EH (cell line): ENCODE measurements around the gene MTMR3.

Source experiments
- DNase-seq: peaks from one replicate; pipeline ENCODE4 v3.0.0-alpha.2; 2015; ENCODE audit warnings: low read depth

The MTMR3 gene

DNA sequence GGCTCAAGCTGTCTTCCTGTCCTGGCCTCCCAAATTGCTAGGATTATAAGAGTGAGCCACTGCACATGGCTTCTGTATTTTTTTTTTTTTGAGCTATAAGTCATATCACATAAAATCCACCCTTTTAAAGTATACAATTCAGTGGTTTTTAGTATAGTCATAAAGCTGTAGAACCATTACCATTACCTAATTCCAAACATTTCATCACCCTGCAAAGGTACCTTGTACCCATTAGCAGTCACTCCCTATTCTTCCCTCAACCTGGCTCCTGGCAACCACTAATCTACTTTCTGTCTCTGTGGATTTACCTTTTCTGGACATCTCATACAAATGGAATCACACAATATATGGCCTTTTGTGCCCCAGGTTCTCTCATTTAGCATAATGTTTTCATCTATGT lies 84.5 kb downstream of the MTMR3 start:
- DNase-seq, result no peak

DNA sequence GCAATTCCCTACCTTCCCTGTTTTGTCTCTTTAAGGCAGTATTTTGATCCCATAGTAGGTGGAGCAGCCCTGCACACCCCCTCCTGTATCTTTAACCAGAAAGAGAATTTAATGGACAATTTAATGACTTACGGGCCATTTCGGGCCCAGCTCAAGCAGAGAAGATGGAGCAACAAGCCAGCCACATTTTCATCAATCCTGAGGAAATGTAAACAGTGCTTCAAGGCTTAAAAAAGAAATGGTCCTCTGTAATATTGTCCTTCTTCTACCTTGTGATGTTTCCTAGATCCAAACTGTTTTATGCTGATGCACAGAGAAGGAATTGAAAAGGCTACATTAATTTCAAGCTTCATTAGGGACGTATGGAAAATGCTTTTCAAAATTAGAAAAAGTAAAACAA lies 88.6 kb downstream of the MTMR3 start:
- no peak for DNase-seq

DNA sequence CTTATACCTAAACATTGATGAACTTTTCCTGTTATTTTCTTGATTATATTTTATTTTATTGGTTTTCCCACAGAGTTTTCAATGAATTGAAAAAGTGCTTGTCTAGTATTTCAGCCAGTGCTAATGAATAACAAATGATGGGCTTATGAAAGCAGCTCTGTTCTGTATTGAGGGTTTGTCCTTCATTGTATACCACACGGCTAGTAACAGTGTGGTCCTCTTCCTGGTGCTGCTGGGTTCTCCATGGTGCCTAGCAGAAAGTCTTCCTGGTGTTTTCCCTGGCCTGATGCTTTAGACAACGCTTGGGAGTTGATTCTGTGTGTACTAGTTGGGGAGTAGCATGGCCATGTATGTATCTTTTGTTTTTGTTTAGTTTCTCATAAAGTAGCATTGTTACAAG lies 89.1 kb downstream of the MTMR3 start:
- DNase-seq, result no peak

DNA sequence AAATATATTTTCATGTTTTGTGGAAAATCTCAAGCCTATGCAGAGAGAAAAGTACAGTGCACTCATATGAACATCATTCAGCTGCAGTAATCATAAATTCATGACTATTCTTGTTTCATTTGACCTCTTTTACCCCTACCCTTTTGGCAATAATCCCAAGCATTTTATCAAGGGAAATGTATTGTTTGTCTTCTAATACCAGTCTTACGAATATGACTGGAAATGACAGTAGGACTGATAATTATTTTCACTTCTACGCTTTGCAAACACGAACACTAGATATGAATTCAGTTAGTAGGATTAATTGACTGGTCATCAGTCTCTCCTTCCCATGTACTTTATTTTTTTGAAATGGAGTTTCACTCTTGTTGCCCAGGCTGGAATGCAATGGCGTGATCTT lies 90.3 kb downstream of the MTMR3 start:
- DNase-seq, result no peak

DNA sequence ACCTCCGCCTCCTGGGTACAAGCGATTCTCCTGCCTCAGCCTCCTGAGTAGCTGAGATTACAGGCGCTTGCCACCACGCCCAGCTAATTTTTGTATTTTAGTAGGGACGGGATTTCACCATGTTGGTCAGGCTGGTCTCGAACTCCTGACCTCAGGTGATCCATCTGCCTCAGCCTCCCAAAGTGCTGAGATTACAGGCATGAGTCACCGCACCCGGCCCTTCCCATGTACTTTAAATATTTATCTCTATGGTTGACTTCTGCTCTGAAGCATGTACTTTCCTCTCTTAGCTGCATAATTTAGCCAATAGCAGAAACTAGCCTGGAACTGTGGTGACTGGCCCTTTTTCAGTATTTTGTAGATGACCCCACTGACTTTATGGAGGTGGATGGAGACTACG lies 90.7 kb downstream of the MTMR3 start:
- DNase-seq, result peak; percentile 24

DNA sequence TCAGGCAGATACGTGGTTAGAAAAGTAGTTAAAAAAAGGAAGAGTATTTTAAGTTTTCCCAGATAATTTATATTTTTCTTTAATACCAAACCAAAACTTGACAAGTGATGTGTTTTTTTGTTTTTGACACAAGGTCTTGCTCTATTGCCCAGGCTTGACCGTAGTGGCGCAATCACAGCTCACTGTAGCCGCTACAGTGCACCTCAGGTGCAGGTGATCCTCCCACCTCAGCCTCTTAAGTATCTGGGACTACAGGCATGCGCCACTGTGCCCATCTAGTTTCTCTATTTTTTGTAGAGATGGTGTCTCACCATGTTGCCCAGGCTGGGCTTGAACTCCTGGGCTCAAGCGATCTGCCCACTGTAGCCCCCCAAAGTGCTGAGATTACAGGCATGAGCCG lies 92.5 kb downstream of the MTMR3 start:
- no peak for DNase-seq

DNA sequence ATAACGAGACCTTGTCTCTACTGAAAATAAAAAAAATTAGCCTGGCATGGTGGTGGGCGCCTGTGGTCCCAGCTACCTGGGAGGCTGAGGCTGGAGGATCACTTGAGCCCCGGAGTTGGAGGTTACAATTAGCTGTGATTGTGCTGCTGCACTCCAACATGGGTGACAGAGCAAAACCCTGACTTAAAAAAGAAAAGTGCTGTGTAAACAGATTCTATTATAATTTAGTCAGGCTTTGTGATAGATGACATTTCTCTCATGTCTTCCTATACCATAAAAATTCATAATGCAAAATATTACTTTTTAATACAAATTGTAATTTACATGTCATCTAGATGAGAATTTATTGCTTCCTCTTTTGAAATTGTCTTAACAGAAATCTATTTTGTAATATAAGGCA lies 94.1 kb downstream of the MTMR3 start:
- DNase-seq, result no peak

DNA sequence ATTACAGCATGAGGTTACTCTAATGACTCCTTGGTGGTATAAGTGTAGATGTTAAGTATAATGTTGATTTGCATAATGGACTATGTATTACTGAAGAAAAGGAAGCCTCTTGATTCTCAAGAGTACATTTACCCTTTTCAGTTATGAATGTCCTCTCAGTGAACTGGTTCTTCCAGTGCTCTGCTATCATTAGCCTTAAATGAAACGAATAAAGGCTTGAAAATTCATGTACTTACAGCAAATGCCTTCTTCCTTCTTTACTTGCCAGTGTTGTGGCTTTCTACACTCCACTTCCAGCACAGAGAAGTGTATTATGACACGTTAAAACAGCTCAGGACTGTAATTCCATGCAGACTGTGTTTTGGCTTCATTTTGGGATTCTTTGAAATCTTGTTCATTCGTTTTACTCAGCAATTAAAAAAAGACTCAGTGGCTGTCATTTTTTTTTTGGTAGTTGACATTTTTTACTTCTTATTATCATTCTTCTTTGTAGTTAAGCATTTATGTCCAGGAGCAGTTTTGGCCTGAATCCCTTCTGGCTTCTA lies 96.9 kb downstream of the MTMR3 start:
- peak; percentile 76 for DNase-seq

DNA sequence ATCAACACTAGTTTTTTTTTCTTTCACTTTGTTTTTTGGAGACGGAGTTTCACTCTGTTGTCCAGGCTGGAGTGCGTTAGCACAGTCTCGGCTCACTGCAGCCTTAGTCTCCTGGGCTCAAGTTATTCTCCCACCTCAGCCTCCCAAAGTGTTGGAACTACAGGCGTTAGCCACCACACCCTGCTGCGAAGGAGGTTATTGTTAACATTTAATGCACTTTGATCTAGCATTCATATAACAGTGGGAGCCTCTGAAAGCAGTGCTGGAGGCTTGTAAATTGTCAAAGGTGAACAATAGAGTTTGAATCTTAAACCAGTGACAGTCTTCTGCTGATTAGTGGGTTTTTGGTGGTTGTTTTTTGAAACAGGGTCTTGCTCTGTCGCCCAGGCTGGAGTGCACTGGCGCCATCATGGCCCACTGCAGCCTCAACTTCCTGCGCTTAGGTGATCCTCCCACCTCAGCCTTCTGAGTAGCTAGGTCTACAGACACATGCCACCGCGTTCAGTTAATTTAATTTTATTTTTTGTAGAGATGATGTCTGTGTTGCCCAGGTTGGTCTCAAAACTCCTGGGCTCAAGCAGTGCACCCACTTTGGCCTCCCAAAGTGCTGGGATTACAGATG lies 100.4 kb downstream of the MTMR3 start:
- no peak for DNase-seq

DNA sequence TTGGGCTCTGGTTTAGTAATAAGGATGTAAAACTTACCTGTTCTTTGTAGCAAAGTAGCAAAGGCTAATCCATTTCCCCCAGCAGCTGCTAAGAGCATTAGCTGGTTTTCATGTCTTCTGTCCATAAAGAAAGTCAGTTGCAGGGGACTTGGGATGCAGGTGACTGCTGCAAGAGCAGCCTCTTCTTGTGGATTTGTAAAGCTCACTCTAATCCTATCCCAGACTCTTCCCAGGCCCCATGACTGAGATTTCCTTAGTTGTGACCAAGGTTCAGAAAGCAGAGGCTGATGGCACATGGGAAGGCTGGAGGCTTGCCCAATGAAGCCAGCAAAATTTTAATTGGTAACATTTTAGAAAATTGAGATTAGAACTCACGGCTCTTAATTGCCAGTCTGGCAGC lies 102.9 kb downstream of the MTMR3 start:
- no peak for DNase-seq

DNA sequence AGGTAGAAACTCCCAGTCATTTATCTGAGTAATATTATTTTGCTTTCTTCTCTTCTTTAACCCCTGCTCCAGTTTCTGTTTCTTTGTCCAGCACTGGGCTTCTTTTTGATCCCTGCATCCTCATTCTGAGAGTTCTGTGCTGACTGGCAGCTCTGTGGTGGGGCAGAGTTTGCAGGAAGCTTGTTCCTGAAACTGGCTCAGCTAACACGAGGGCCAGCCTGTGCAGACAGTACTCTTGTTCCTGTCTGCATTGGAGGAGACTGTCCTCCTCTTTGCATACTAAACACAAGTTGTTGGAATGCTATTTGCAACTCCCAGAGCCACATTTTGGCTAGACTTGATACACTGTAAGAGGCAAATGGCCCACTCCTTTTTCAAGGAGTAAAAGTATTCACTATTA lies 104.2 kb downstream of the MTMR3 start:
- no peak for DNase-seq

DNA sequence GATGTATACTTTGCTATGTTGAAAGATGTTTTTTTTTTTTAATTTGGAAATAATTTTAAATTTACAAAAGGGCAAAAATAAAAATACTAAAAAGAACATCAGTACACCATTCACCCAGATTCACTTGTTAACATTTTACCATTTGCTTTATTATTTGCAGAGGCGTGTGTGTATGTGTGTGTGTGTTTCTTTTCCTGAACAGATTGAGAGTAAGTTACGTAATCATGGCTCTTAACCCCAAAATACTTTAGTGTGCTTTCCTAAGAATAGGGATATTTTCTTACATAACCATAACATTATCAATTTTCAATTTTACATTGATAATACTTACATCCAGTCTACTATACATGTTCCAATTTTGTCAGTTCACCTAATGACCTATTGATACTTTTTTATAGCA lies 105.7 kb downstream of the MTMR3 start:
- DNase-seq, result no peak

DNA sequence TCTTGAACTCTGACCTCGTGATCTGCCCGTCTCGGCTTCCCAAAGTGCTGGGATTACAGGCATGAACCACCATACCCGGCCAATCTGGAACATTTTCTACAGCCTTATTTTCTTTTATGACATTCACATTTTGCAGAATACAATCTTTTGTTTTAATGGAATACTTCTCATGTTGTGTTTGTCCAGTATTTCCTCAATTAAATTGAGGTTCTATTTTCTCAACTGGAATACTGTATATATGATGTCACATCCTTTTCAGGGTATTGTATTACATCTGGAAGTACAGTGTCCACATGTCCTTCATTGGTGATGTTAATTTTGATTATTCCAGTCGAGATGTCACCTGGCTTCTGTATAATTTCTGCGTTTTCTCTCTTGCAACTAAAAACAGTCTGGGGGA lies 106.5 kb downstream of the MTMR3 start:
- DNase-seq, result no peak

DNA sequence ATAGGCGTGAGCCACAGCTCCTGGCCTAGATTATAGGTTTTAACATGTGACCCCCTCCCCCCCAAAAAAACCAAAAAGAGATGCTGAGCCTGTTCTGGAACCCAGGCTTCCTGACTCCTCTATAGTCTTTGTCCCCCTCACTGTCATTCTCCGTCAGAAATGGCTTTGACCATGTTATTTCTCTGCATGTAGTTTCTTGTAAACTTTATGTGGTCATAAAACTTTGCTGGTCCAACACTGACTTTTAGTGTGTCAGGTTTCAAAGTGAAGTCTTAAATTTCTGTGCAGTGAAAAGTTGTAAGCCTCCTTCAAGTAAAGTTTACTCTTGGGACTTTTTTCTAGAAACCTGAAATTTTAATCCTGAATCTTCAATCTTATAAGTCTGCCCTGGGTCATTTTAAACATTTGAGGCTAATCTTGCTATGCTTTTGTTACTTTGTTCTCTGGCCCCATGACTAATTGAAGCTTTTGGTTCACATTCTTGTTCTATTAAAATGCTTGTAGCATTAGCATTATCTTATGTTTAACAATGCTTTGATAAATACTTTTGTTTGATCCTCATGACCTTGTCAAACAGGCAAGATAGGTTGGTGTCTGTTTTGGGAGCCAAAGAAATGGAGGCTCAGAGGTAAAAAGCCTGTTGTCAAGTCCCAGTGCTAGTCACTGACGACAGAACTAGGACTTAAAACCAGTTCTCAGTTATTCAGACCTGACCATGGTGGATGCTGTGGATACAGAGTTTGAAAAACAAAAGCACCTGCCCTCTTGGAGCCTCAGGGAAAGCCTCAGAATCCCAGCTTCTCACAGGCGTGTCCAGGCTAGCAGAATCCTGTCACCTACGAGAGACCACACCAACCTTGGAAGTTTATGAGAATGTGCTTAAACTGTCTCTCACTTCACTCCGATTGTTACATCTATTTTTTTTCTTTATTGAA lies 109.6 kb downstream of the MTMR3 start:
- peak; percentile 36 for DNase-seq

DNA sequence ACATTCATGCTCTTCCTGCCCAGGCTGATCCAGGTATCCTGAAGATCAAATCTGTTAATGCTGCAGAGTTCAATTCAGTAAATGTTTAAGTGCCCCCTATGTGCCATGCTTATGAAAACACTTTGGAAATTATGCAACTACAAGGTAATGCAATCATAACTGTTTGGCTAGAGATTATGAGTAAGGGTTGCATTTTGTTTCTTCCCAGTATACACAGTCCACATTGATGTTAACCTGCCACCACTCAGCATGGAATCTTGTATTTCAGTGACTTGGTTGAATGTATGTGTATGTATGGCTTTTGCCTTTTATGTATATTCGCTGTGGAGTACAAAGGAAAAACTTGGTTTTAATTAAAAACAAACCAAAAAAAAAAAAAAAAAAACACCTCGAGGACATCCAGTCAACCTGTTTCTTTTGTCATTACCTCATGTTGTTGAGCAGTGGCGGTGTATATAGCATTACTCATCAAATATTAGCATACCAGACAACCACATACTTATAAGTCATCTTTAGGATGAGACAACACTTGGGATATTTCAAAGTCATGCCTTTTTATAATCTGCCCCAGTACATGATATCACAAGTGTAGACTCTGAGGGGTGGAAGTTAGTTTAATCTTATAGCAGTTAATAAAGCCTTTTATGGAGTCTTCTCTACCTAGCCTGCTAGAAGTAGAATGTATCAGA lies 111.2 kb downstream of the MTMR3 start:
- peak; percentile 83 for DNase-seq

DNA sequence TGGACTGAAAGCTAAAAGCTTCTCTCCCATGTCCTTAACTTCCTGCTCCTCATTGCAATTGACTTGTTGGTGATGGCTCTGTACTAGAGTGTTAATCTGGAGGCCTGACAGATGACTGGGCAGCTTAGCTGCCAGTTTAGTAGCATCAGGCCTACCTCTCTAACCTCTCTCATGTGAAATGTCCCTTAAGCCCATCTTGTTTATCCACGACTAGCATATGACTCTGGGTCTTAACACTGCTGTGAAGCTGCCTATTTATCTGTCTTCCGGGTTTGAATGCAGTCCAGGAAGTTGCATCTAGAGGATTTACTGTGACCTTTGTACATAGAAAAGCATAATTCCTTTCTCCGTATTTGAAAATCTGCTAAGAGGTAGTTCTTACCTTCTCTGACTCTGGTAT lies 112.0 kb downstream of the MTMR3 start:
- DNase-seq, result peak; percentile 52

DNA sequence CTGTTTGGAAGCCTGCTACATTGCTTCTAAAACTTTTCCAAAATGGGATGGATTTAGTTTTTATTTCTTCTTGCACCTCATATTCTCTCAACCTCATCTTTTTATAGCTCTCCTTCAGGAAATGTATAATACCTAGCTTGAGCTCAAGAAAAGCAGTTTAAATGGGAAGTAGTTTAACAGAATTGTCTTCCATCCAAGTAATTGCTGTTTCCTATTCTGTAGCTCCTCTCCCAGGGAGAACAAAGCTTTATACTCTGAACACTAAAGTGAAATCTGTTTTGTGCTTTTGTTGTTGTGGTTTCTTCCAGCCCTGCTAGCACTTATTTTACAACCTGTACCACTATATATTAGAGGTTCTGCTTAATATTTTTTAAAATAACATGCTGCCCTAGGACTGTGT lies 114.1 kb downstream of the MTMR3 start:
- DNase-seq, result no peak

DNA sequence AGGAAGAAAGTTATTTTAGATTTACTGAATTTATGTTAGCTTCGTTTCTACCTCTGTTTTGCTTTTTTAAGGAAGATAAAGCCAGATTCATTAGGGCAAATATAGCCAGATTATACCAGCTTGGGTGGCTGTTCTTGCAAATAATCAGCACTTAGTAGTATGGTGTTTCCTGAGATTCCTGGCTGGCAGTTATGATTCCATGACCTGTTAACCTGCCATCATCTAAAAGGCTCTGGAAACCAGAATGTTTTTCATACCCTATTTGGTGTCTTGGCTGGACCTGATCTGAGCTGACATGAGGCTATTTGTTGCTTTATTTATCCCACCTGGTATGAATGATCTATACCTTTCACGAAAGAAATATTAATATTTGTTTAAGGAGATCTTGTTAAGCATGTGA lies 114.5 kb downstream of the MTMR3 start:
- no peak for DNase-seq

DNA sequence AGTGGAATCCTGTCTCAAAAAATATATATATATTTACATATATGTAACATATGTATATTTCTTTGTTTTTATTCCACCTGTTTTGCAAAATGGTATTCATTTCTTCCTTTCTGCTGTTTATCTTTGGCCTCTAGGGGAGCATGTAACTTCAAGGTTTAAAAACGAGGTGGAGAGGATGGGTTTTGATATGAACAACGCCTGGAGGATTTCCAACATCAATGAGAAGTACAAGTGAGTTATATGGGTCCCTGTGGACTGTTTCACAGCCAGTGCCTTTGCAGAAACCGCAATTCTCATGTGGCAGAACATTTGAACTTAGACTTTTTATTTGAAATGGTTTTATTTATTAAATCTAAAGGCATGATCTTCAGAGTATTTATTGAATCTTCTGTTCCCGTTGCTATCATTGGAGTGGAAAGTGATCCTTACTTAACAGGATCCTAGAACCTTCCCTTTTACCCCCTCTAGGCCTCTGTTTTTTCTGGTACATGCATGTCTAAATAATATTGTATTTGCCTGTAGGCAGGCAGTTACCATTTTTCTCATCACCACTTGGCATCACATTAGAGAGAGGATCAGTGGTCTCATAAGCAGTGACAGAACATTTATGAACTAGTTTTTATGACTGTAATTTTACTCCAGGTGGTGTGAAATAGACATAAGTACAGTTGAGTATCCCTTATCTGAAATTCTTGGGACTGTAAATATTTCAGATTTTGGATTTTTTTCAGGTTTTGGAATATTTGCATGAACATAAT lies 115.8 kb downstream of the MTMR3 start:
- DNase-seq, result no peak

DNA sequence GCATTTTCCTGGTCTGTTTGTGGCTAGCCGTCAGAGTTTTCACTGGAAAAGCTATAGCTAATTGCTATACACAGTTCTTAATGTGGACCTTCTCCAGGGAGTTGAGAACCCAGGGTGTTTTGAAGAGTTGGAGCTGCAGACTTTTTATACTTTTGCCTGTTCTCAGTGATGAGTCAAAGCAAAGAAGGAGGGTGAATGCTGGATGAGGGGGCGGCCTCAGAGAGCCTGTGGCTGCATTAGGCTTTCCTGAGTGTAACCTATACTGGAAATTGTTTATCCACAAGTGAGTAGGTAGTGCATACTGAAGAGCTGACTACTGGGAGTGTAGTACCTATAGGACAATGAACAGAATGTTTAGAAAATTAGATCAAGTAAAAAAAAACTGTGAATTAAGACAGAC lies 117.6 kb downstream of the MTMR3 start:
- DNase-seq, result peak; percentile 31

DNA sequence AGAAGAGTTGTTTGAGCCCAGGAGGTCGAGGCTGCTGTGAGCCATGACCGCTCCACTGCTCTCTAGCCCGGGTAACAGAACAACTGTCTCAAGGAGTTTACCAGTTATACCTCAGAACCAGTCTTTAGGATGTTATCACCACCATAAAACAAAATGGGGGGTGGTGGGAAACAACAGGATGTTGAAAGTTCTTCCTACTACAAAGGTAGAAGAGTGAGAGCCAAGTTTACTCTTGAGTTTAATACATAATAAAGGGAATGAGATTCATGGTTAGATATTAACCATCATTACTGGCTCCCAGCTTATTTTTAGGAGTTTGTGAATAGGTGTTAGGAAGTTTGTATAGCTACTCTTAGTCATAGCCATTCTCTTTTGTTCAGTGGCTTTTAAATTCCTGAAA lies 118.5 kb downstream of the MTMR3 start:
- DNase-seq, result no peak

DNA sequence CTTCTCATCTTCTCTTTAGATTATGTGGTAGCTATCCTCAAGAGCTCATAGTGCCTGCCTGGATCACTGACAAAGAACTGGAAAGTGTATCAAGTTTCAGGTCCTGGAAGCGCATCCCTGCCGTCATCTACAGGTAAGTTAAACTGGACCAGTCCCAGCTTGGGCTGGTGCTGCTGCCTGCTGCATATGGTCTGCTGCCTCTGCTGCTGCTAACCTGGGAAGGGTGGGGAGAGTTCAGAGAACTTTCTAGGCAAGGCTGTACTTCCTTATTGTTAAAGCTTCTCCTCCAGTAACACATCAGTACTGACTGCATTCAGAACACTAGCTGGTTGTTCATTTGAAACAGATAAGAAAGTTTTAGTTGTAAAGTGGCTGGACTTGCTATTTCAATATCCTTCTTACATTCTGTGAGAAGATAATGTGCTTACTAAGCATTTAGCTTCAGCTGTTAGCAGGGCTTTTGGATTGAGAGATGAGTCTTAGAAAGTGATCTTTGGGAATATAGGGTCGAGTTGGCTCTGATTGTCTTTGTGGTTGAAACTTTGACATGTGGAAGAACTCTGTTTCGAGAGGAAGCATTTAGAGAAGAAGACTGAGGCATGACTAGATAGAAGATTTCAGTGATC lies 120.0 kb downstream of the MTMR3 start:
- DNase-seq, result no peak
